ENCODE data around the gene CFAP70.
"Not testable (repeated sequence)": the region's sequence is repeated elsewhere in the genome, so short reads cannot be mapped to it uniquely, and the experiment has no call there.

Gene CFAP70

DNA sequence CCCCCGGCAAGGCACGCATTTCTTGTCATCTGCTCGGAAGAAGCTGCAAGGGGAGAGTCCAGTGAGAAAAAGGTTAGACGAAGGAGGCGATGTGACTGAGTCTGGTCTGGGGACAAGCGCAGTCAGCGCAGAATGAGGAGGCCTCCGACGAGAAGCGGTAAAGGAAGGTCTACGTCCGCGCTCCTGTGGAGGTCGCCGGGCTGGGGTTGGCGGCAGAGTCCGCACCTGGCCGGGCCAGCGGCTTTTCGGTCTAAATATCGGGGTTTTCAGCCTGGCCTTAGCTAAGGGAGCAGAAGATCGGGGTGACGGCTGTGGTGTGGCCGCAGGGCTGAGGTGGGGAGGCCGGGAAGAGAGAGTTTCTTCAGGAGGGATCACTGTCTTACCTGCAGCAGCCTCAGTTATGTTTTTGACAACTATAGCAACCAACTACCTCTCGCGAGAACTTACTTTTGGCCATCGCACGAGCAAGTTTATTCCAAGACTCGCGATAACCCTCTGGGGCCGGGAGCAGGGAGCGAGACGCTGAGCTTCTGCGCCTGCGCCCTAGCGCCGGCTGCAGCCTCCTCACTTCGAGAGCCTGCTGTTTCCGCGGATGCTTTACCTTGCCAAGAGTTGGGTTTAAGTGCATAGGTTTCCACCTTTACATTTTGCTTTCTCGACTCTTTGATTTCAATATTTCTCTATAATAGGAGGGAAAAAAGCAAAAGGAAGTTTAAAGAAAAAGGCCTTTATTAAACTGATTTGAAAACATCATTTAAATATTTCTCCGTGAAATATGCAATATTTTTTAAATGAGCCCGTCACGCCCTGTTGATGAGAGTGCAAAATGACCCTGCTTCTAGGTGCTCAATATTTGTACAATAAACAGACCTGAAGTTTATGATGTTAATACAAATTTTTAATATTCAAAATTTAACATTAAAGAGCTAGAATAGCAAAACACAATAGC is at the start of gene CFAP70:
TSS of gene CFAP70 (minus strand) at position 534 of the 949 bp plus-strand sequence. CDS start 4,068 bp downstream, outside the sequence.
- peak; percentile 79 to 84 for DNase-seq (ENCODE audit: low read depth in 2 of 2)

DNA sequence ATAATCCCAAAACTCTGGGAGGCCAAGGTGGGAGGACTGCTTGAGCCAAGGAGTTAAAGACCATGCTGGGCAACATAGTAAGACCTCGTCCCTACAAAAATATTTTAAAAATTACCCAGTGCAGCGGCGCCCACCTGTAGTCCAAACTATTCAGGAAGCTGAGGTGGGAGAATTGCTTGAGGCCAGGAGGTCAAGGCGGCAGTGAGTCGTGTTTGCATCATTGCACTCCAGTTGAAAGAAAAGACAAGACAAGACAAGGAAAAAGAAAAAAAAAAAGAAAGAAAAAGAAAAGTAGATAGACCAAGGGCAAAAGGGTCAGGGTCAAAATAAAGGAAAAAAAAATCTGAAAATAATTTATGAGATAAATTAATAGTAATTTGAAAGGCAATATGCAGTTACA is 49.4 kb upstream of the CFAP70 start:
- DNase-seq (ENCODE audit: low read depth in 2 of 2) = no peak

DNA sequence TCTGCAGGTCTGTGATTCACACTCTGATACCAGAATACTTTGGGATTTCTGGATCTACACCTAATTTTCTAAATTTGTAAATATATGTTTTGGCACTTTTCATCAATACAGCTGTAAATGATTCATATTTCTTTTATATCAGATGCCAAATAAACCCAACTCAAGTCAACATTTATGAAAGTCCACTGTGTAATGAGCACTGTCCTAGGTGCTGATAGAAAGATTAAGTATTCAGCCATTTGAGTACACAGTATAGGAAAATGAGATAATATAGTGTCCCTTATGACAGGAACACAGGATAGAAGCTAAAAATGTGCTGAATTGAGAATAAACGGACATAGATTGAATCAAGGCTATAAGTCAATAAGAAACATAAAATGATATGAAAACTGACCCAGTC is 48.8 kb upstream of the CFAP70 start:
- DNase-seq (ENCODE audit: low read depth in 2 of 2) = no peak

DNA sequence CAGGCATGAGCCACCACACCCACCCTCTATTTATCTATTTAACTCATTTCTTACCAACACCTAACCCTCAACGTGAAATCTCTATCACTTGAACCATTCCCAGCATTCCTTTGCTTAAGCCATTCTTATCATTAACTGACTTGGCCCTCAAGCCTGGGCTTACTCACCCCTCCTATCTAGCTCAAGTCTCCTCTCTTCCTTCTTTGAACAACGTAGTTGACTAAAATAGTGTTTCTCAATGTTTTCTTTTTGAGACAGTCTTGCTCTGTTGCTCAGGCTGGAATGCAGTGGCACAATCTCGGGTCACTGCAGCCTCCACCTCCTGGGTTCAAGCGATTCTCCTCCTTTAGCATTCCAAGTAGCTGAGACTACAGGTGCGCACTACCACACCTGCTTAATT is 48.2 kb upstream of the CFAP70 start:
- no peak for DNase-seq (ENCODE audit: low read depth in 2 of 2)

DNA sequence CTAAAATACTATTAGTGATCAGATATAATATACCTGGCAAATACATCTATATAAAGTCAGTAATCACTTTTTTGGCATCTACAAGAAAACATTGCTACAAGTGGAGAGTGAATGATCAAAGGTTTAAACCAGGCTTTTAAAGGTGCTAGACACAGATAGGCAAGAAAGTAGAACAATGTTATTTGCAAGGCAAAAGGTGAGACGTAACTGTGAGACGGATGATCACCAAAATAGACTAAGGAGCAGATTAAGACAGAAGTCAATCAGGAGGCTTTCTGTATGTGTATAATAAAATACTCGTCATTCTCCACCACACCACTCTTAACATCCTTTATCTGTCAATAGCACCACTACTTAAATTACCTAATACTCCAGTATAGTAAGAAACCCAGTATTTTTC is 46.9 kb upstream of the CFAP70 start:
- no peak for DNase-seq (ENCODE audit: low read depth in 2 of 2)

DNA sequence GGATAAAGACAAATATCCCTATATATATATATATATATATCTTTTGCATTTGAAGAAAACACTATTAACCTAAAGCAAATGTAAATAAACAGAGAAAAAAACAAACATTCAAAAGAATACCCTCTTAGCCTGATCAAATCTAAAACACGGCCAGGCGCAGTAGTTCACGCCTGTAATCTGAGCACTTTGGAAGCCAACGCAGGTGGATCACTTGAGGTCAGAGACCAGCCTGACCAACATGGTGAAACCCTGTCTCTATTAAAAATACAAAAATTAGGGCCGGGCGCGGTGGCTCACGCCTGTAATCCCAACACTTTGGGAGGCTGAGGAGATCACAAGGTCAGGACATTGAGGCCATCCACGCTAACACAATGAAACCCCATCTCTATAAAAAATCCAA is 46.0 kb upstream of the CFAP70 start:
- DNase-seq (ENCODE audit: low read depth in 2 of 2) = no peak

DNA sequence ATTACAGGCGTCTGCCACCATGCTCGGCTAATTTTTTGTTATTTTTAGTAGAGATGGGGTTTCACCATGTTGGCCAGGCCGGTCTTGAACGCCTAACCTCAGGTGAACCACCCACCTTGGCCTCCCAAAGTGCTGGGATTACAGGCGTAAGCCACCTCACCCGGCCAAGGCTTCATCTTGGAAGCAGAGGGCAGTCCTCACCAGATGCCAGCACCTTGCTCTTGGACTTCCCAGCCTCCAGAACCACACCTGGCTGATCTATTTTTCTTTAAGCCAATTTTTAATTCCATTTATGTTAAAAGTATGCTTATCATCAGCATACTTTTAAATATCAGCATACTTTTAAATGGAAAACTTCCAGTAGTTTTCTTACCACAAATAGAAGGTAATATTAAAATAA is 43.0 kb upstream of the CFAP70 start:
- DNase-seq (ENCODE audit: low read depth in 2 of 2) = no peak

DNA sequence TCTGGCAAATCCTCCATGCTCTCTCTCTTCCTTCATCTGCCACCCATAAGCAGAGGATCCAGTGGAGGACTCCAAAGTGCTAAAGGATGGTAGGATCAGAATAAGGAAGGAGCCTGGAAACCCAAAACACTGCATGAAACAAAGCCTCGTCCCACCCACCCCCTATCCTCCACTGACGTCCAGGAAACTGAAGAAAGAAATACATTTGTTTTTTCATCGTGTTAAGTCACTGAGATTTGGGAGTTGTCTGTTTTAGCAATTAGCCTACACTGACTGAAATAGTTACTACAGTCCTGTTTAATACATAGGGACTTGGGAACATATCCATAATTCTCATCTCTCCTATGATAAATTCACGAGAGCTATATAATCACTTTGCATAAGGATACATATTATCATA is 40.4 kb upstream of the CFAP70 start:
- DNase-seq (ENCODE audit: low read depth in 2 of 2) = no peak

DNA sequence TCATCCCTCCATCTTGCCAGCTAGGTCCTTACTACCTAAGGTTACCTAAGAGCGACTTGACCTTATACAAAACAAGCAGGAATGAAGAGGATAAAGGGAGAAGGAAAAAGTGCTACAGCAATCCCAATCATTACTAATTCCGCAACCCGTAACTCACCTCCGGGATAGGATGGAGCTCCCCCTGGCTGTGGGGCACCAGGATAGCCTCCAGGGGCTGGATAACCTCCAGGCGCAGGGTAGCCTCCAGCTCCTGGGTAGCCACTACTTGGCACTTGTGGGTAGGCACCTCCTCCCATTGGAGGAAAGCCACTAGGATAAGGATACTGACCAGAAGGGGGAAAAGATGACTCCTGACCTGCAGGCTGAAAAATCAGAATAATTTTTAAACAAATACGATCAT is 39.4 kb upstream of the CFAP70 start:
- DNase-seq (ENCODE audit: low read depth in 2 of 2) = no peak

DNA sequence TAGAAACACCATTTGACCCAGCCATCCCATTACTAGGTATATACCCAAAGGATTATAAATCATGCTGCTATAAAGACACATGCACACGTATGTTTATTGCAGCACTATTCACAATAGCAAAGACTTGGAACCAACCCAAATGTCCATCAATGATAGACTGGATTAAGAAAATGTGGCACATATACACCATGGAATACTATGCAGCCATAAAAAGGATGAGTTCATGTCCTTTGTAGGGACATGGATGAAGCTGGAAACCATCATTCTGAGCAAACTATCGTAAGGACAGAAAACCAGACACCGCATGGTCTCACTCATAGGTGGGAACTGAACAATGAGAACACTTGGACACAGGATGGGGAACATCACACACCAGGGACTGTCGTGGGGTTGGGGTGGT is 35.7 kb upstream of the CFAP70 start:
- DNase-seq (ENCODE audit: low read depth in 2 of 2) = not testable (repeated sequence)

DNA sequence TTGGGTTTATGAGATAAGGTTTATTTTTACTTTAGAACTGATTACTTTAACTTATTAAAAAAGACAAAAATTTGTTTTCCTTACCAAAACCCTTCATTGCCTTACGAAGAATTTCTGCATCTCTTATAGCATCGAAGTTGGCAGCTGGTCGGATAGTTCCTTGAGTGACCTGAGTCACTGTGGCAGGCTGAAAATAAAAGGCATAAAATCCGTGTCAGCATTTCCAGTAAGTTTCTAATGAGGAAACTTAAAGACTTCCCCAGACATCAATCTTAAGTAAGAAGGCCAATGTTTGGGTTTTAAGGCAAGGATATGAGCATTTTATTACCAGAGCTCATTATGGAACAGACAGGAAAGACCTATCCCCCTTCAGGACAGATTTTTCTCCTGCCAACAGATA is 29.6 kb upstream of the CFAP70 start:
- DNase-seq (ENCODE audit: low read depth in 2 of 2) = no peak

DNA sequence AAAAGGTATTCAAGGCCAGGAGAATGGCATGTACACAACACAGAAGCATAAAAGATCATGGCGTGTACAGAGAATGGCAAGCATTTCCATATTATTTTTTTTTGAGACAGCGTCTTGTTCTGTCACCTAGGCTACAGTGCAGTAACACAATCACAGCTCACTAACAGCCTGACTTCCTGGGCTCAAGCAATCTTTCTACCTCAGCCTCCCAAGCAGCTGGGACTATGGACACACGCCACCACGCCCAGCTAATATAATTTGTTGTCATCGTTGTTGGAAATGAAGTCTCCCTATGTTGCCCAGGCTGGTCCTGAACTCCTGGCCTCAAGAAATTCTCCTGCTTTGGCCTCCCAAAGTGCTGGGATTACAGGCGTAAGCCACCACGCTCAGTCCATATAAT is 27.9 kb upstream of the CFAP70 start:
- DNase-seq (ENCODE audit: low read depth in 2 of 2) = no peak

DNA sequence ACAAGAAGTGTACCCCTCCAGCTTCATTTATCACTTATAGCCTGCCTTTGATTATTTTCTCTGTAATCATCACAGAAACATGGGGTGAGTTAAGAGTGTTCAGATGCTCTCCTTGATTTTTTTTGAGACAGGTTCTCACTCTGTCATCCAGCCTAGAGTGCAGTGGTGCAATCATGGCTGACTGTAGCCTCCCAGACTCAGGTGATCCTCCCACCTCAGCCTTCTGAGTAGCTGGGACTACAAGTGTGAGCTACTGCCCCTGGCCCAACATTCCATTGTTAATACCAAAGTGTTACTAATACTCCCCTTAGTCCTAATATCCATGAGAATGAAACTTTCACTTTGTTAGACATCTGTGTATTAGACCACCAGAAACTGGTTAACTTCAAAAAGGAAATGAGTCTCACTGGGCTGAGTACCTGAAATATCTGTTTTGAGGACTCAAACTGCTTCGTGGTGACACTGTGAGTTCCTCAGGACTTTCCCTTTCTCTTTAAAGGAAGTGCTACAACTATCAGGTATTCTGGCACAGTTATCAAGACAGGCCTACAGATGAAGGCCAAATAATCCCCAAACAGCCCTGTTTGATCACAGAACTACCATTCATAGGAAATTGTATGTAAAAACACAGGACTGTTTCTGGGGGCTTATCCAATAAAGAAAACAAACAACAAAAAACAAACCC is 20.5 kb upstream of the CFAP70 start:
- no peak for DNase-seq (ENCODE audit: low read depth in 2 of 2)

DNA sequence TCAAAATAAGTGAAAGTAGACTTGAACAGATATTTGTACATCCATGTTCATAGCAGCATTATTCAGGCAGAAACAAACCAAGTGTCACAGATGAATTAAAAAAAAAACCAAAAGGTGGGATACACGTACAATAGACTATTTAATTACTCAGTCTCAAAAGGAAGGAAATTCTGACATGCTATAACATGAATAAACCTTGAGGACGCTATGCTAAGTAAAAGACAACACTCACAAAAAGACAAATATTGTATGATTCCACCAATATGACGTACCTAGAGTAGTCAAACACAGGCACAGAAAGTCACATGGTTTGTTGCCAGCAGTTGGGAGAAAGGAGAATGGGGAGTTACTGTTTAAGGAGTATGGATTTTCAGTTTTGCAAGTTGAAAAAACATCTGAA is 18.0 kb upstream of the CFAP70 start:
- no peak for DNase-seq (ENCODE audit: low read depth in 2 of 2)

DNA sequence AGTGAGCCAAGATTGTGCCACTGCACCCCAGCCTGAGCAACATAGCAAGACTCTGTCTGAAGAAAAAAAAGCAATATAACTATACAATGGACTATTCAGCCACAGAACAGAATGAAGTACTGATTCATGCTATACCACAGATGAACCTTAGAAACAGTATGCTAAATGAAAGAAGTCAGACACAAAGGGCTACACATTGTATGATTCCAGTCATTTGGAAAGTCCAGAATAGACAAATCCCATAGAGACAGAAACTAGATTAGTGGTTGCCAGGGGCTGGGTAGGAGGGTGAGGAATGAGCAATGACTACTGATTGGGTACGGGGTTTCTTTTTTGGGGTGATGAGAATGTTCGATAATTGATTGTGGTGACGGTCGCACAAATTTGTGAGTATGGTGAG is 9.6 kb upstream of the CFAP70 start:
- no peak for DNase-seq (ENCODE audit: low read depth in 2 of 2)

DNA sequence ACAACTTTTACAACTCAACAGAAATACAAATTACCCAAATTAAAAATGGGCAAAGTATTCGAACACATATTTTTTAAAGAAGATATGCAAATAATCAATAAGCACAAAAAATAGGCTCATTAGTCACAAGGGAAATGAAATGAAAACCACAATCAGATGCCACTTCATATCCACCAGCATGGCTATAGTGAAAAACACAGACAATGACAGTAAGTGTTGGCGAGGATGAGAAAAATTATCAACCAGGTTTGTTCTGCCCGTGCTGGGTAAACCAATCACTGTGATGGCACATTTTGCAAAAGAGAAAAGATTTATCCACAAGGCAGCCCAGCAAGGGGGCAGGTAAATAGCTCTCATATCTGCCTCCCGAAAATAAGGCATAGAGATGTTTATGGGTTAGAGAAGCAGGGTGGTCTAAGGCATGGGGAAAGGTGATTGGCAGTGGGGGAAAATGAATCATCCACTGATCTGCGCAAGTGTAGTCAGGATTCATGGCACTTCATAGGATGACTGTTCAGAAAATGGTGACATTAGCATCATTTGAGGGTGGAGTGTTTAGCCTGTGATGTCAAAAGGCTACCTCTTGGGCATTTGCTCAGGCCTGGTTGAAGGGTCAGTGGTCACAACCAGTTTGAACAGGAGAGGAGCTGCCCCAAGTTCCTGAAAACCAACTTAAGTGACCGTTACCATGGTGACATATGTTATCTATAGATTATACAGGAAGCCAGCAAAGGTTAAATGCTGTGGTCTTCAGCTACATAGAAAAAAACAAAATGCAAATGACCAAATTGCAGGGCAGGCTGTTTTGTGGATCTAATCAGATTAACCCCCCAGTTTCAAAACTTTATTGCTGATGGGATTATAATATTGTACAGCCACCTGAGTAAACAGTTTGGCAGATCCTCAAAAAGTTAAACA is 8.0 kb upstream of the CFAP70 start:
- DNase-seq (ENCODE audit: low read depth in 2 of 2) = no peak

DNA sequence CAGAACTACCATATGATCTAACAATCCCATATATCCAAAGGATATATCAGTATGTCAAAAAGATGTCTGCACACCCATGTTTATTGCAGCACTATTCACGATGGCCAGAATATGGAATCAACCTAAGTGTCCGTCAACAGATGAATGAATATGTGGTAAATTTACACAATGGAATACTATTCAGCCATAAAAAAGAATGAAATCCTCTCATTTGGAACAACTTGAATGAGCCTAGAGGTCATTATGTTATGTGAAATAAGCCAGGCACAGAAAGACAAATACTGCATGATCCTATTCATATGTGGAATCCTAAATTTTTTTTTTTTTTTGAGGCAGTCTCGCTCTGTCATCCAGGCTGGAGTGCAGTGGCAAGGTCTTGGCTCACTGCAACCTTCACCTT is 6.3 kb upstream of the CFAP70 start:
- no peak for DNase-seq (ENCODE audit: low read depth in 2 of 2)

DNA sequence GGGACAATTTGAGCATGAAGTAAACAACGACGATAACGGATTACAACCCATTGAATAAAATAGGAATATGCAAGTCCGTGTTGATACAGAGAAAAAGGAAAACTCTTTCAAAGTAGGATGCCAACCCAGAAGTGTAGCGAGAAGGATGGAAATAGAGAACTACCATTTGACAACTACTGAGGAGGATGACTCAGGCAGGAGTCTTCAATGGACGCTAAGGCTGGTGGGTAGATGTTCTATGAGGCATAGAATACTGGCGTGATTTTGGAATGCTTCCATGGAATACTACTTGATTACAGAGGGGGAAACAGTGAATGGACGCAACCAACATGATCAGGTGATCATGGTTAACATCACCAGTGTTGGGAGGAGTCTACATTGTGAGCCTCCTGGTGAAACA is 828 bp upstream of the CFAP70 start:
- DNase-seq (ENCODE audit: low read depth in 2 of 2) = no peak

DNA sequence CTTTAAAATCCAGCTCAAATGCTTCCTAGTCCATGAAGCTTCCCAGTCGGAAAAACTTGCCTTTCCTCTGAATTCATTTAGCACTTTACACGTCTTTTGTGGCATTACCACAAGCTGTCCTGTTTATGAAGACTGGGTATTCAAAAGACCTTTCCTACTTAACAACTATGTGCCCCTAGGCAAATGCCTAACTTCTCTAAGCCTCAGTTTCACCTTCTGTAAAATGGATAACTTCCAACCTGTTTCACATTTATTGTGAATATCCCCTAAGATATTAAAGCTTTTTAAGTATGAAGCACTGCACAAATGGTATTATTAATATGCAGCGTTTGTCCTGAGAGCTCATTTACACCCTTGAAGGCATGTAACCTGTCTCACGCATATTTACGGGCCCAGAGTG is 843 bp downstream of the CFAP70 start:
- no peak for DNase-seq (ENCODE audit: low read depth in 2 of 2)

DNA sequence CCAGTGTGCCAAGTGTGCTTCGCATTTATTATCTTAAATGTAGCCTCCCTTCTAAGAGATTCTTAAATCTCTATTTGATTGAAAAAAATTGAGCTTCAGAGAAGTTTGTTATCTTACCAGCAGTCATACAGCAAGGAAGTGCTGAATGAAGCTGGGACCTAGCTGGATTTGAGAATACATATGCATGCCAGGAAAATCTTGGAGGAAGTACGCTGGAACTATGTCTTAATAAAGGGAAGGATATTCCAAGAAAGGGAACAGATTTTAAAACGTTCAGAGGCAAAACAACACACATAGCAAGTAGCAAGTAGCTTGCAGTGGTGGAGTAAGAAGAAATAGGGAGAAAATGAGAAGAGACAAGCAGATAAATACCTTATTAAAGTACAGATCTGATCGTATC is 1.5 kb downstream of the CFAP70 start:
- DNase-seq (ENCODE audit: low read depth in 2 of 2) = no peak

DNA sequence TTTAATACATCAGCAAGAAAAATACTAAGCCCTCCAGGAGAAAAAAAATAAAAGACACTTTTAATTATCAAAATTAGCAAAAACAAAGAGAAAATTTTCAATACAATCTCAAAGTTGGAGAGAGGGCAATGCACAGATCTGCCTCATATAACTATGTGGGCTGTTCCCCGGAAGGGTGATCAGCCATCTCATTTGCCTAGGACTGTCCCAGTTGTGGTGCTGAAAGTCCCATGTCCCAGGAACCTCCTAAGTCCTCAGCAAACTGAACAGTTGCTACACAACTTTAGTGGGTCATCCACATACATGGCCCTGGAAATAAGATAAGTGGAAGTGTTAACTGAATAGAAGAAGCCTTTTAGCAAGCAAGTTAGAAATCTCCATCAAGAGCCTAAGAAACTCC is 14.4 kb downstream of the CFAP70 start:
- DNase-seq (ENCODE audit: low read depth in 2 of 2) = no peak

DNA sequence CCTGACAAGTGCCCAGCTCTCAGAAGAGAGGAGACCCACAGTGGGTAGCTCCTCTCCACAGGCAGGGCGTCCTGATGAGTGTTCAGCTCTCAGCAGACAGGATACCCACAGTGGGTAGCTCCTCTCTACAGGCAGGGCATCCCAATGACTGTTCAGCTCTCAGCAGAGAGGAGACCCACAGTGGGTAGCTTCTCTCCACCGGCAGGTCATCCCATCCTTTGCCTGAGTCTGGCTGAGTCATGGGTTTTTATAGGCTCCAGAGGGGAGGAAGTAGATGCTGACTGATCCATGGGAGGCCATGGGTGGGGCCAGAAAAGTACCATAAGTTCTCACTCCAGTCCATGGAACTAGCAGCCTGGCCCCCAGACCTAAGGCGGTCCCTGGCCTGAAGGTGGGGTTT is 18.5 kb downstream of the CFAP70 start:
- no peak for DNase-seq (ENCODE audit: low read depth in 2 of 2)
